HG02623 (cell line): ENCODE data around the gene PADI6.

ENCODE experiments used
- ATAC-seq: cut with Tn5 transposase; IDR thresholded peaks from one replicate; pipeline ENCODE4 v1.9.1; 2021; ENCODE audit warnings: moderate library complexity; ENCODE audit not compliant: unreplicated experiment

The PADI6 gene

DNA sequence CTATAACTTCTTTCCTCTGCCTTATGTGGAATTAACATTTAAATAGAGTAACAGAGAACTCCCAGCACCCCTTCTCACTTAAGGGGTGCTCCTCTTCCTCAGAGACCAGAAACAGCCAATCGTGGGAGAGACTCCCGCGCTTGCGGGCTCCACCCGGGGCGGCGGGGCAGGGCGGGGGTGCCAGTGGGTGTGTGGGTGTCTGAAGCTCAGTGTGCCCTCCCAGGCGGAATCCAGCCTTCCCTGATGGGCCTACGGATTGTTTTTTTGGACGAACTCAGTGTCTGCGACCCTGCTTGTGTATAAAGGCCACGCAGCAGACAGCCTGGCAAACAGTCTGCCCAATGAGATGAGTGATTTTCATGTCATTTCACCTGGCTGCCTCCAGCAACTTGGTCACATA is 61.3 kb downstream of the PADI6 start:
- ATAC-seq = no peak

DNA sequence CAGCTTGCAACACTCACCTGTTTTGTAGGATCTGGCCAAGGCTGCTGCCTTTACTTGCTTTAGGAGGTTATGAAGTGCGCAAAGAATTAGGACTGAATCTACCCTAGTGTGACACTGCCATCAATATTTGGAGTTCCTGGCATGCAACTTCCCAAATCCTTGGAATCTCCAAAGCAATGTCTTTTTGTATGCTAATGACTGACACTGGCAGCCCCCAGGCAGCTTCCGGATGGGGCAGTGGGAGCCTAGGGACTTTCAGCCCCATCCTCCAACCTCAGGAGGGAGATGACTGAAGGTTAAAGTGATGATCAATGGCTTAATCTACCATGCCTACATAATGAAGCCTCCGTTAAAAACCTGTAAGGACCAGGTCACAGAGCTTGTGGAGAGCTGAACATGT is 62.0 kb downstream of the PADI6 start:
- no peak for ATAC-seq

DNA sequence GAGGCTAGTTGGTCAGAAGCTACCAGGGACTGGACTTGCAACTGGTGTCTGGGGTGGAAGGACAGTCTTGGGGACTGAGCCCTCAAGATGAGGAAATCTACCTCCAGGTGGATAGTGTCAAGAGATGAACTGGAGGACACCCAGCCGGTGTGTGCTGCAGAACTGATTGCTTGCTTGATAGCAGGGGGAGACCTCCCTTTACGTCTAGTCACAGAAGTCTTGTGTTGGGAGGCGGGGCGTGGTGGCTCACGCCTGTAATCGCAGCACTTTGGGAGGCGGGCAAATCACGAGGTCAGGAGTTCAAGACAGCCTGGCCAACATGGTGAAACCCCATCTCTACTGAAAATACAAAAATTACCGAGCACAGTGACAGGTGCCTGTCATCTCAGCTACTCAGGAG is 62.6 kb downstream of the PADI6 start:
- no peak for ATAC-seq

DNA sequence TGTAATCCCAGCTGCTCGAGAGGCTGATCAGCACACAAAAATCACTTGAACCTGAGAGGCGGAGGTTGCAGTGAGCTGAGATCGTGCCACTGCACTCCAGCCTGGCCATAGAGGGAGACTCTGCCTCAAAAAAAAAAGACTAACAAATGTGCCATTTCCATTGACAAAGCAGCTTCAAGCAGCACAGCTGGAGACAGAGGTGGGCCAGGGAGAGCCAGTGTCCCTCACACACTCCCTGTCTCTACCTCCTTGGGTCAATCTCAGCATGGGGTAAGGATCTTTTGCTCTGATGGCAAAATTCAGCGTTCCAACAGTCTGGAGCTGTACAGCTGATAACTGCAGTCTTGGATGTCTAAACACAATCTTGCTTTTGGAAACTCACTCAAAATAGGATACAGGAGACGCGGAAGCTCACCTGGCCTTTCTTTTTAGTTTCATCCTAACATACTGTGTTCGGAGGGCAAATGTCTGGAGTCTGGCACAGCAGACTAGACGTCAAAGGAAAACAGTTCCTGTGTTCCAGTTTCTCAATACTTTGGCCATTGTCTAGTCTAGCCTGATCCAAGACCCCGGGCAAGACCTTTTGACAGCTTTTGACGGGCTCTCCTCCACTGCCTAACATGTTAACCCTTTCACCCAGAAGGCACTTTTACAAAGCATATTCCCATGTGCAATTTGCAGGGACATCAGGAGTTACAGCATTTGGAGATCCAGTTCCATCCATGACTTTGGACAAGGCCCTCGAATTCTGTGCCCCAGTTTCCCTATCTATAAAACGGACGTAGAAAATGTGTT is 64.6 kb downstream of the PADI6 start:
- no peak for ATAC-seq

DNA sequence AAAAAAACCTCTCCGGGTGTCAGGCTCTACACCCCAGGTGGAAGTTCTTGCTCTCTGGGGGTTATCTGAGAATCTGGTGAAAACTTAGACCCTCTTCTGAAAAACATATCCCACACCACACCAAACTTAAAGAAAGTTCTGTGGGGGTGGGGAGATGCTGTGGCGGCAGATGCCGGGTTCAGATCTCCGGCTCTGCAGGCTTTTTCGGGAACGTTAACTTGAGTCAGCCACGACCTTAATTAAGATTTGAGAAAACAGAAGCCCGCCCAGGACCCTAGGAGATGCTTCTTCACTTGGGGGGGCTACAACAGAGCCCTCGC is 65.2 kb downstream of the PADI6 start:
- no peak for ATAC-seq

DNA sequence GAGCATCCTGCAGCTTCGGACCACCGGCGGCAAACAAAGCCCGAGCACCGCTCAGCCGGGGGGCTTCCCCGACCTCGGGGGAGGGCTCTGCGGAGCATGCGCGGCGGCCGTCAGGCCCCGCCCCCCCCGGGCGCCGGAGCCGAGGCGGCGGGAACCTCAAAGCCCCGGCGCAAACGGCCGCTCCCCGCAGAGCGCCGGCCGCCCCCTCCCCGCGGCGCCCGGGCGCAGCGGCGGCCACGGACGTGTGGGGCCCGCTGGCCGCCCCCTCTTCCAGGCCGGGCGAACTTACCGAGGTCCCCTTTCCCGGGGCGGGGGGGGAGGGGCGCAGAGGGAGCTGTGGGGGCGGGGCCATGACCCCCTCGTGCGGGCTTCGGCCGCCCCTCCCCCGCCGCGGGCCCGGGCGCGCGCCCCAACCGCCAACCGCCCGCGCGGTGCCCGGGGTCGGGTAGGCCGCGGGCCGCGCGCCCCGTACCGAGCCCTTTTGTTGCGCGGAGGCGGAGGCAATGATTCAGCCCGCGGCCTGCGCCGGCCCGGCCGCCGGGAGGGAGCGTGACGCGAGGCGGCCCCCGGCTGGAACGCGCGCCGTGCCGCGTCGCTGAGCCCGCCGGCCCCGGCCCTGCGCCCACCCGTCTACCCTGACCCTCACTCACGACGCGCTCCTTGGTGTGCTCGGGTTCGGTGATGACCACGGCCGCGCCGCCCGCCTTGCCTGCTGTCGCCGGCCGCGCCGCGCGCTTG is 65.8 kb downstream of the PADI6 start:
- peak; percentile 27 for ATAC-seq

DNA sequence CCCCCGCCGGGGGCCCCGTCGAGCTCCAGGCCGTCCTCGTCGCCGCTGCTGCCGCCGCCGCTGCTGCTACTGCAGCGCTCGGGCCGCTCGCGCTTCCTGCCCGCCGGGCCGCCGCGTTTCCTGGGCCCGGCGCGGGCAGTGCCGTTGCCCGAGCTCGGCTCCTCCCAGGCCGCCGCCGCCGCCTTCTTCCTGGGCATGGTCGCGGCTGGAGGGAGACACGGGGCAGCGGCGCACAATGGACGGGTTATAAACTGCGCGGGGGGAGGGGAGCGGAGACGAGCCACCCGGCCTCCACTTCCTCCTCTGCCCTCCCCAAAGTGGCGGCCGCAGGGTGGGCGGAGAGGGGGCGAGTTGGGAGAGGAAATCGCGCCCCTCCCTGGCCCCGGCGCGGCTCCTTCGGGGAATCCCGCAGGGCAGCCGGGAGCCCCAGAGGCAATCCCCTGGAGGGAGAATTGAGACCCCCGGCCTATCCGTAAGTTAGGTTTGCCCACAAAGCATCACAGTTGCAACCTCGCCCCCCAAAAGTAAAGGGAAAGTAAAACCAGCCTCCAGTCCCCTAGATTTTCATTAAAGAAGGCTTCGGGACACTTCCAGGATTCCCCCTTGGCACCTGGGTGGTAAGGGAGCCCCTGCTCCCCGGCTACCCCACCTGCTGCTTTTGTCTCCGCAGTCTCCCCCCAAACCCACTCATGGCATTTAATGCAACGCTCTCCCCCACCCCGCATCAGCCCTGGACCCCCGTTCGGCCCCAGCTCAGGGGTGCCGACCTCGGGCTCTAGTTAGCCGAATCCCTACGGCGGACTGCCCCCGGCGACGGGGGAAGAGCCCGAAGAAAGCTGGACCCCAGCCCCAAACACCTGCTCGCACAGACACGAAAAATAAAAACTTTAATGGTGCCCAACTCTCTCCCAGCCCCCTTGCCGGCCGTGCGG is 66.6 kb downstream of the PADI6 start:
- peak; percentile 35 for ATAC-seq

DNA sequence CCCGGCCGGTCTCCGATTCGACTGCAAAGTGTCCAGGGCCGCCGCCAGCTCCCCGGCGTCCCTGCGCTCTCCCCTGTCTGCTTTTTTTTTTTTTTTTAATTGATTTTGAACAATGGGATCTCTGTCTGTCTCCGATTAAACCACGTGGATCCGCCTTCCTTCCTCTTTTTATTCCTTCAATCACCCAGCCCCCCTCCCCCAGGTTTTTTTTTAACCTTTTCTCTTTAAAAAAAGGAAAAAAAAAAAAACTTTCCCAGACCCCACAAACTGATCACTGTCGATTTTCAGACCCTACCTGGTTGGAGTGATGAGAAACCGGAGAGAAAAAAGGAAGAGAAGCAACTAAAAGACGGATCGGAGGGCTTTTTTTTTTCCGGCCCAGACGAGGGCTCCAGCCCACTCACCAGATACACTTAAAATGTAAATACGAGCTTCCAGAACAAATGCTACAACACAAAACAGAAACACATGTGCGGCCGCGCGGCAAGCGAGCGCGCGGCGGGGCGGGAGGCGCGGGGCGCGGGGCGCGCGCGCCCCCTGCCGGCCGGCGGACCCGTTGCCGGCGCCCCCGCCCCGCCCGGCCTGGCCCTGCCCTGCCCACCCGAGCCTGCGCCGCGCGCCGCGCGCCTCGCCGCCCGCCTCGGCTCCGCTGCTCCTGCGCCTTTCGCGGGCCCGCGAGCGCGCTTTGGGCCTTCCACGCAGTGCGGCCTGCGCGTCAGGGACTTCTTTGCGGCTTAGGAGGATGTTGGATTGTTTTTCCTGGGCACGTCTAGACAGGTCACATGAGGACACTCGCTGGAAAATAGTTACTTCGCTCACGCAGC is 67.5 kb downstream of the PADI6 start, which contains the start of gene RCC2:
TSS of gene RCC2 (minus strand) at position 428 of the 824 bp plus-strand sequence. CDS start 1,163 bp downstream, outside the sequence.
- ATAC-seq = peak; percentile 41

DNA sequence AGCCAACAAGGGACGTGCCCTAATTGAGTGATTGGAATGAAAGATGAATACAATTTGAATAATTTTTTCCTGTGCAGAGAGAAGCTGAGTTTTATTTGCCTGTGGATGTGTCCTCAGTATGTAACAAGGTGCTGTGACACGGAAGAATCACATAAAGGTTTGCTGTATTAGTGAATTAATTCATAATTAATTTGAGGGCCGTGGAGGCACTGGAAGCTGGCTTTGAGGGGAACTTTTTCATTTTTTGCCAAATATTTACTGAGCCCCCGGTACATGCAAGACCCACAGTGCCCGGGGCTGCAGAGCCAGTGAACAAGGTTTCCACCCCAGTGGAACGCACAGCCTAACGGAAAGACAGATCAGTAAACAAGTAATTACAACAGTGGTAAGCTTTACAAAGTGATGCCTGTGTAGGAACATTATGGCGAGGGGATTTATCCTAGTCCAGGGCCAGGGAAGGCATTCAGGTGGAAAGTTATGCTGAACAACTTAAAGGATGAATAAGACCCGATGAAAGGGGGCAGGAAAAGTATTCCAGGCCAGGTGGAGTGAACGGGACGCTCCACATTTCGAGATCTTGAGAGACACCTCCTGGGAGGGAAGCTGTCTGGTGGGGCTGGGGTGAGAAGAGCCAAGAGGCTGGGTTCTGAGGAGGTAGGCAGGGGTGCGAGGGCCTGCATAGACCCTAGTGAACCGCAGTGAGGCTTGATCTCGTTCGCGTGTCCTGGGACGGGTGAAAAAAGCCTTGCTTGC is 68.3 kb downstream of the PADI6 start:
- ATAC-seq = no peak

DNA sequence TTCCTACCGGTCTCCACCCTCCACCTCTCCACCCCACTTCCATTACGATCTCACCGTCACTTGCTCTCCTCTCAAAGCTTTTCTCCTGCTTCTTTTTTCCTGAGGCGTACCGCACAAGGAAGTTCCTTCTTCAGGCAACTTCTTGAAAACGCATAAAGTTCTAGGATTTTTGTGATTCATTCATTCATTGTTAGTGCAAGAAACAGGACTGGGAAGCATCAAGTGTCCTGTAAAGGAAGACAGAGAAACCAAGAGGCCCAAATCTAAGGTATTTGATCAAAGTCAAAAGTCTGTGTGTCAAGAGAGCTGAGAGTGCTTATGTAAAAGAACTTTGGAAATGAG is 68.8 kb downstream of the PADI6 start:
- no peak for ATAC-seq

DNA sequence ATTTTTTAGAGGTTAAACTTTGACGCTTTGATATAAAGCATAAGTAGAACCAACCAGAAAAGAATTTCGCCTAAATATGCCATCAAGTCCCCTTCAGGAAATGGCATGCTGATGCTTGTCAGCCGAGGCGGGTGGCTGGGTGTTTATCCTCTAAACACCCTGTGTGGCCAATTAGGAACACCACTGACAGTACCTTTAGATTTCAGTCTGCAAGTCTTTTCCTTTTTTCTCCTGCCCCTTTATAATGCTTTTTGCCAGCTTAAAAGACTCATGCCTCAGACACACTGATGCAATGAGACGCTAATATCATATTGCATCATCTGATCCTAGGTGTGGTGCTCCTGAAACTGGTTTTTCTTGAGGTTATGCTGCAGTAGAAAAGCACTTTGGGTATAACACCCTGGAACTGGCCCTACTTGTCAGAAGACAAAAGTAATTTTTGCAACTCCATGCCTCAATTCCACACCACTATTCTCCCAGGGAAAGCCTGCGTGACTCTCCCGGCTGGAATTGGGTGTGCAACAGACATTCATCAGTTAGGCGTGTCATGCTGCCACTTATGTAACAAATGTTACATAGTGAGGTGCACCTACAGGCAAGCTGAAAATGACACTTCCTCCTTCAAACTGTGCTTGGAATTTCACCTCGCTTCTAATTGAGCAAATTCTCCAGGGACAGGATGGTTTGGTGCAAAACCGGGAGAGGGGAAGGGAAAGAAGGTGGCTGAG is 69.4 kb downstream of the PADI6 start:
- ATAC-seq = no peak

DNA sequence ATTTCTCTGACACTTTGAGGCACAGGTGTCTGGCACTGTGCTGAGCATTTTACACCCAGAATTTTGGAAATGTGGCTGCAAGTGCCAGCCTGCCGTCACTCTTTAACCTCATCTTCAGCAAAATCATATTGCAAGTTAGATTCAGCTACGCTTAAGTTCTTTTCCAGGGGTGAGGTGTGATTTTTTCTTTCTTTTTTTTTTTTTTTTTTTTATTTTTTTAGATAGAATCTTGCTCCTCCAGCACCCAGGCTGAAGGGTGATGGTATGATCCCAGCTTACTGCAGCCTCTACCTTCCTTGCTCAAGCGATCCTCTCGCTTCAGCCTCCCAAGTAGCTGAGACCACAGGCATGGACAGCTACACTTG is 70.0 kb downstream of the PADI6 start:
- no peak for ATAC-seq

DNA sequence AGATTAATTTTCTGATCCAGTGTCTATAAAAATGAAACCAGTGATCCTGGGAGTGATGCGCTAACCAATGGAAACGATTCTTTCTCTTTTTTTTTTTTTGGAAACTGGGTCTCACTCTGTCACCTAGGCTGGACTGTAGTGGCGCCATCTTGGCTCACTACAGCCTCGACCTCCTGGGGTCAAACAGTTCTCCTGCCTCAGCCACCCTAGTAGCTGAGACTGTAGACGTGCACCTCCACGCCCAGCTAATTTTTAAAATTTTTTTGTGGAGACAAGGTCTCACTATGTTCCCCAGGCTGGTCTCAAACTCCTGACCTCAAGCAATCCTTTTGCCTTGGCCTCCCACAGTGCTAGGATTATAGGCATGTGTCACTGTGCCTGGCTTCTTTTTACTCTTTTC is 70.8 kb downstream of the PADI6 start:
- ATAC-seq = no peak

DNA sequence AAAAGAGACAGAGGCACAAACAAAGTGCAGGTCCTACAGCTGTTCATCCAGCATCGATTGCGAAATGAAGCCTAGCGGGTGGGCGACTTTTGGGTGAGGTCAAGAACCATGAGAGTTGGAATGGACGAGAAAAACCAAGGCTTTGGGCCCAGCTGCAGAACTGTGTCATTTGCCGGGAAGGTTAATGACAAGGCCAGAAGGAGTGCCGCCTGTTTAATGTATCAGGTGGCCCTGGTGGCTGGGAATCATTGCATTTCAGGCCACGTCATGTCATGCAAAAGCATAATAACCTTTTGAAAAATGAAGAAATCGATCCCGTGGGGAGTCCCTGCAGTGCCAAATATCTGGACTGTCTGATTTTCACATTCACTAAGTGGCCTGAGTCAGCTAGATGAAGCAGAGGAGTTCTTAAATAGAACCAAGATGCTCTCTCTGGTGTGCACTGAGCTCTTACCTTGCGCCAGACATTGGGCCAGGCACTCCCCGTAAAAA is 75.6 kb downstream of the PADI6 start:
- ATAC-seq = no peak
